NCI-H748 (cell line): ENCODE measurements around the gene TOR1A.
A peak's percentile ranks its signal among the peaks of the same experiment; 100 is the strongest.
"Not testable (repeated sequence)": the region's sequence is repeated elsewhere in the genome, so short reads cannot be mapped to it uniquely, and the experiment has no call there.

Experiments
- DNase-seq: peaks from one replicate; lab custom pipeline; 2025; ENCODE audit not compliant: unreplicated experiment; lab: John Stamatoyannopoulos, UW

The TOR1A gene

GRCh38 chr9:129783516-129784361 is 40.2 kb downstream of the TOR1A start:
- DNase-seq = peak; percentile 70

GRCh38 chr9:129781981-129782380 is 42.0 kb downstream of the TOR1A start:
- DNase-seq = no peak

DNA sequence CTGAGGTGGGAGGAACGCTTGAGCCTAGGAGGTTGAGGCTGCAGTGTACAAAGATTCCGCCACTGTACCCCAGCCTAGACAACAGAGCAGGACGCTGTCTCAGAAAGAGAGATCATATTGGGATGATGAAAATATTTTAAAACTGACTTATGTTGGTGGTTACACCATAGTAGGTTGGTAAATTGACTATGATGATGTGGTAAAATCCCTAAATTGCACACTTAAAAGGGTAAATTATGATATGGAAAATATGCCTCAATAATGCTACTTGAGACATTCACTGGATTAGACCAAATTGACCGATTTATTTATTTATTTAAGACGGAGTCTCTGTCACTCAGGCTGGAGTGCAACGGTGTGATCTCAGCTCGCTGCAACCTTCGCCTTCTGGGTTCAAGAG is 42.8 kb downstream of the TOR1A start:
- no peak for DNase-seq

DNA sequence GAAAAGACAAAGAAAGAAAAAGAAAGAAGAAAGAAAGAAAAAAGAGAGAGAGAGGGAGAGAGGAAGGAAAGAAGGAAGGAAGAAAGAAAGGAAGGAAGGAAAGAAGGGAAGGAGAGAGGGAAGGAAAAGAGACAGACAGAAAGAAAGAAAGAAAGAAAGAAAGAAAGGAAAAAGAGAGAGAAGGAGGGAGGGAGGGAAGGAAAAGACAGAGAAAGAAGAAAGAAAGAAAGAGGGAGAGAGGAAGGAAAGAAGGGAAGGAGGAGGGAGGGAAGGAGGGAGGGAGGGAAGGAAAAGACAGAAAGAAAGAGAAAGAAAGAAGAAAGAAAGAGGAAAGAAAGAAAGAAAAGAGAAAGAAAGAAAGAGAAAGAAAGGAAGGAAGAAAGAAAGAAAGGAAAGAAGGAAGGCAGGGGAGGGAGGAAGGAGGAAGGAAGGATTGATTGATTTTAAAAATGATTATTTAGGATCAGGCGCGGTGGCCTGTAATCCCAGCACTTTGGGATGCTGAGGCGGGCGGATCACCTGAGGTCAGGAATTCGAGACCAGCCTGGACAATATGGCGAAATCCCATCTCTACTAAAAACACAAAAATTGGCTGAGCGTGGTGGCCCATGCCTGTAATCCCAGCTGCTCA is 44.3 kb downstream of the TOR1A start:
- no peak for DNase-seq

GRCh38 chr9:129778469-129778868 is 45.5 kb downstream of the TOR1A start:
- DNase-seq = no peak

DNA sequence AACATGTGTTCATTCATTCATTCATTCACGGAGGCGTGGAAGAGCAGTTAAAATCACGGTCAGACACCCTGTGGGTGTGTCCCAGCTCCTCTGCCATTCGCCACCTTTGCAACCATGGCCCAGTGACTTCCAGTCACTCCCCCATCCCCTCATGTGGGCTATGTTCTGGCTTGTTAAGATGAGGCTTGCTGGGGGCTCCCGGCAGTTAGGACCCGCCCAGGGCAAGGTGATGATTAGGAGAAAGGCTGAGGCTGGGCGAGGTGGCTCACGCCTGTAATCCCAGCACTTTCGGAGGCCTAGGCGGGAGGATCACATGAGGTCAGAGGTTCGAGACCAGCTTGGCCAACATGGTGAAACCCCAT is 46.2 kb downstream of the TOR1A start:
- no peak for DNase-seq

GRCh38 chr9:129776938-129777768 is 46.8 kb downstream of the TOR1A start:
- DNase-seq = no peak

DNA sequence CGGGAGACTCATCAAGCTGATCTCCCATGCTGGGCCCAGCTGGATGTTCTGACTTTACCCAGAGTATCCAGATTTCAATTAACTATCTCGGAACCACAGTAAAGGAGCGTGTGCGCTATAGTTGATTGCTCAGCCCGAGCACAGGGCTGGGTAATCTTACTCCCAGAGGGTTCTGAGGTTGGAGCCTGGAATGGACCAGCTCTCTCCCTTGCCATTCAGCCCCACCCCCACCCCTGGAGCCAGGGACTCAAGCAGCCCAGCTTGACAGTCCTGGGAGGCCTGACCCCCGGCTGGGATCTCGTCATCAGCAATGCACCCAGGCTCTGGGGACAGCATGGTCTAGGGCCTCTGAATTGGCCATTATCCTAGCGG is 47.4 kb downstream of the TOR1A start:
- no peak for DNase-seq

DNA sequence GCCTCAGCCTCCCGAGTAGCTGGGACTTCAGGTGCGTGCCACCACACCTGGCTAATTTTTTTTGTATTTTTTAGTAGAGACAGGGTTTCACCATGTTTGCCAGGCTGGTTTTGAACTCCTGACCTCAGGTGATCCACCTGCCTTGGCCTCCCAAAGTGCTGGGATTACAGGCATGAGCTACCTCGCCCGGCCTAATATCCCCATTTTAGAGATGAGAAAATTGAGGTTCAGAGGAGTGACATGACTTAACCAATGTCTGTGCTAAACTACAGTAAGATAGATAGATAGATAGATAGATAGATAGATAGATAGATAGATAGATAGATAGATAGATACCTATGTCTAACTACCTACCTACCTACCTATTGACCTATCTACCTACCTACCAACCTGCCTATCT is 47.8 kb downstream of the TOR1A start:
- not testable (repeated sequence) for DNase-seq

DNA sequence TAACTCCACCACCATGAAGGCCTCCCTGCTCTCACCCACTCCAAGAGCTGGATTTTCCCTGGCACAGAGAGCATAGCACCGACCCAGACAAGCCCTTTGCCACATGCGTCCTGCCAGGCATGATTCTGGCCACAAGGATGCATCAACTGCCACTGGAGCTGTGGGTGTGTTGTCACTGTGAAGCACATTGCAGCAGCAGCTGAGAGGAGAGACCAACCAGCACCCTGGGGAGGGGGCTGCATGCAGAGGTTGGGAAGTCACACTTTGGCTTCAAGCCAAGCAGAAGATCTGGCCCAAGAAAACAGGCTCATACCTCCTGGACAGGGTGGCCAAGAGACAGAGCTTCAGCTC is 48.5 kb downstream of the TOR1A start:
- no peak for DNase-seq

- peak; percentile 10 for DNase-seq
Measured at GRCh38 chr9:129774791-129775447, 49.0 kb downstream of the TOR1A start.

DNA sequence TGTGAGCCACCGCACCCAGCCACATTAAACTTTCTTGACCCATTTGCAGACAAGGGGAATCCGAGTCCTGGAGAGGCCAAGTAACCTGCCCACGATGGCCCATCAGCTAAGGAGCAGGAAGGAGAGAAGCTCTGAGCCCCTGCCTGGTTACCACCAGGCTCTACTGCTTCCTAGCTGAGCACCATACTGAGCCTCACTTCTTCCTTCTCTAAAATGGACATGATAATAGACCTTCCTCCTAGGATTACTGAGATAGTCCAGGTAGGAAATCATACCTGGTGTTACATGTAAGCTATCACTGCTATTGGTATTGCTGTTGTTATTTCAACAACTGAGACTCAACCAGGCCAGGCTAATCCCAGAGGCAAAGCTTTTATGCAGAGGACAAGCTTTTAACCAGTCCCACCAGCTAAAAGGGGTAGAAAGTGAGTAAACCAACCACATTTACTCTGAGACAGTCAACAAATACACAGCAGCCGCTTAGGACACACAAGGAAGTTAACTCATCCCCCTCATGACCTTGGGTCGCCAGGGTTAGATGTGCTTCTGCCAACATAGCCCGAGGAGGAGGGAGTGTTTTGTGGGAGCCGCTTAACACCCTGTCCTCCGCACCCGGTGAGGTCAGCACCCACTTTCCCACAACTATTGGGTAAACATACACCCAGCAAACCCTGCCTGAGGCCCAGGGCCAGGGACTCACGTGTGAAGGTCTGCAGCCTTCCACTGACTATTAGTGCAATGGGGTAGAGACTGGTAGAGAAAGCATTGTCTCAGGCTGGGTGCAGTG is 50.5 kb downstream of the TOR1A start:
- no peak for DNase-seq

DNA sequence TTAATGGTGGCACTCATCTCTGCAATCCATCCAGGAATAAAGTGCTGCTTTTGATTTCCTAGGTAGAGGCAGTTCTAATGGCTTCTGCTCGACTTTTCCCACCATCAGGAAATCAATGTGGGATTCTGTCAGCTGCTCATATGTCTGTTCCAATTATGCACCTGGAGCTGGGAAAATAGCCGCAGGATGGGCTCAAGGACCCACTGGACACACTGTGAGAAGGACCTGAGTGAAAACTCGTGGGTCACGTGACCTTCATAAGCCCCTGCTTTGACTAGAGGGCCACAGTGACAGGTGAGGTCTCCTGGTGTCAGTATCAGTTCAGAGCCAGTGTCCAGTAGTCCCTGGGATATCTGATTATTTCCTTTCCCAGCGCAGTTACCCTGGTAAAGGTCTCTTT is 53.2 kb downstream of the TOR1A start:
- DNase-seq = no peak

- no peak for DNase-seq
Measured at GRCh38 chr9:129769669-129770068, 54.3 kb downstream of the TOR1A start.

DNA sequence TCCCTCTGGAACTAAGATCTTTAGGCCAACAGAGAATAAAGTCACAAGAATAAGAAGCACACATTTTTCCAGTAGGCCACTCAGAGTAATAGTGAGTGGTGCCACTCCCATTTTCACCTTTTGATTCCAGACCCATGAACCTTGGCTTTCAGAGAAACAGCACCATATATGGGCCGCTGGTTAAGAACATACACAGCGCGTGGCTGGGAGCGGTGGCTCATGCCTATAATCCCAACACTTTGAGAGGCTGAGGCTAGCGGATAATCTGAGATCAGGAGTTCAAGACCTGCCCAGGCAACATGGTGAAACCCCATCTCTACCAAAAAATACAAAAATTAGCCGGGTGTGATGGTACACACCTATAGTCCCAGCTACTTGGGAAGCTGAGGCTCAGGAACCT is 55.5 kb downstream of the TOR1A start:
- no peak for DNase-seq

- no peak for DNase-seq
Measured at GRCh38 chr9:129765764-129766317, 58.1 kb downstream of the TOR1A start.

- DNase-seq = no peak
Measured at GRCh38 chr9:129762985-129763926, 60.7 kb downstream of the TOR1A start.
